H1 (cell line): ENCODE results near the gene TXK. TPM values are rescaled to one million over a fixed set of nuclear protein-coding genes. Genes with fewer than 3 reads are reported as not detected.

Experiments used
- CTCF ChIA-PET: fragments of 300-600 bp; sonication (Branson Sonifier 250); formaldehyde crosslinking; loops from one replicate; lab custom pipeline; 2021; ENCODE audit not compliant: partially characterized antibody; lab: Charles Lee
- POLR2A ChIA-PET: fragments of 300-600 bp; sonication (Branson Sonifier 250); formaldehyde crosslinking; loops from one replicate; lab custom pipeline; 2021; ENCODE audit warnings: inconsistent platforms; ENCODE audit not compliant: partially characterized antibody; lab: Charles Lee
- DNase-seq, 2 experiments: peaks; one replicate each; pipeline versions ENCODE4 v3.0.0 to v3.0.0-alpha.2; 2010 to 2022; ENCODE audit warnings: low spot score in 2 of 2, low read depth in 1 of 2, mixed read lengths in 1 of 2
- FAIRE-seq: peaks from 2 replicates; lab custom pipeline; 2011; peaks lifted over from hg19 to GRCh38; lab: Jason Lieb, UNC
- H2AFZ ChIP-seq: 2 replicates; pipeline ENCODE4 v1.8.1; 2012; ENCODE audit warnings: low read length, inconsistent platforms
- H2AK5ac ChIP-seq: 2 replicates; pipeline ENCODE4 v1.6.1; 2013; ENCODE audit warnings: low read depth, low read length
- H2BK120ac ChIP-seq: replicated peaks from 2 replicates; pipeline ENCODE3; 2013; ENCODE audit warnings: low read depth, low read length, inconsistent platforms
- H2BK12ac ChIP-seq: 2 replicates; pipeline ENCODE4 v1.6.1; 2013; ENCODE audit warnings: low read depth, low read length
- H2BK15ac ChIP-seq: 2 replicates; pipeline ENCODE4 v1.6.1; 2013; ENCODE audit warnings: low read length
- H2BK20ac ChIP-seq: 2 replicates; pipeline ENCODE4 v1.6.1; 2013; ENCODE audit warnings: low read length
- H2BK5ac ChIP-seq: 2 replicates; pipeline ENCODE4 v1.6.1; 2013; ENCODE audit warnings: low read depth, low read length
- H3K14ac ChIP-seq: 2 replicates; pipeline ENCODE4 v1.6.1; 2013; ENCODE audit warnings: inconsistent platforms; ENCODE audit not compliant: insufficient read length
- H3K18ac ChIP-seq: 2 replicates; pipeline ENCODE4 v1.6.1; 2013; ENCODE audit warnings: low read length; ENCODE audit errors: extremely low read depth
- H3K23ac ChIP-seq: 2 replicates; pipeline ENCODE4 v1.6.1; 2013; ENCODE audit warnings: inconsistent platforms; ENCODE audit not compliant: insufficient read length
- H3K23me2 ChIP-seq: 2 replicates; pipeline ENCODE4 v1.6.1; 2013; ENCODE audit warnings: low read depth, low read length
- H3K27ac ChIP-seq: 2 replicates; pipeline ENCODE4 v1.6.1; 2011; ENCODE audit warnings: low read depth, low read length, inconsistent platforms
- H3K27me3 ChIP-seq, 4 experiments: replicated peaks in 1 of 4; 1 replicate in 1 of 4; 2 replicates in 3 of 4; pipeline versions ENCODE4 v1.6.1 to v1.8.1; 2011 to 2013; ENCODE audit warnings: low read length in 3 of 4, mild to moderate bottlenecking in 3 of 4, inconsistent platforms in 2 of 4, mixed read lengths in 2 of 4, moderate library complexity in 1 of 4; ENCODE audit not compliant: control insufficient read depth in 3 of 4, insufficient read depth in 3 of 4; ENCODE audit errors: extremely low read depth in 1 of 4
- H3K36me3 ChIP-seq, 4 experiments: 2 replicates each; pipeline versions ENCODE4 v1.6.1 to v1.8.1; 2011 to 2013; ENCODE audit warnings: mild to moderate bottlenecking in 4 of 4, low read length in 3 of 4, moderate library complexity in 2 of 4, control low read depth in 1 of 4, inconsistent platforms in 1 of 4; ENCODE audit not compliant: insufficient read depth in 4 of 4, control insufficient read depth in 2 of 4
- H3K4ac ChIP-seq: replicated peaks from 2 replicates; pipeline ENCODE3; 2013; ENCODE audit warnings: low read length, low read depth, mixed read lengths, inconsistent platforms; ENCODE audit not compliant: insufficient read length
- H3K4me1 ChIP-seq, 4 experiments: replicated peaks in 1 of 4; 1 replicate in 1 of 4; 2 replicates in 3 of 4; pipeline versions ENCODE4 v1.6.1 to v1.8.1; 2011 to 2013; ENCODE audit warnings: low read length in 3 of 4, inconsistent platforms in 2 of 4, mixed read lengths in 1 of 4; ENCODE audit not compliant: insufficient read depth in 4 of 4, control insufficient read depth in 3 of 4
- H3K4me2 ChIP-seq, 2 experiments: 2 replicates each; pipeline versions ENCODE4 v1.6.1 to v1.8.1; 2011 to 2013; ENCODE audit warnings: low read depth in 2 of 2, low read length in 2 of 2, control low read depth in 1 of 2, inconsistent platforms in 1 of 2, mild to moderate bottlenecking in 1 of 2; ENCODE audit not compliant: insufficient read depth in 1 of 2
- H3K4me3 ChIP-seq, 4 experiments: fragments of 200-600, 300-600 bp in 1 of 4; sonication (generic), shearing (Covaris generic), sonication (Bioruptor Twin) in 1 of 4; 2 replicates each; pipeline versions ENCODE4 v1.5.1 to v1.8.1; 2011 to 2016; ENCODE audit warnings: low read length in 4 of 4, low read depth in 3 of 4, control low read depth in 2 of 4, inconsistent platforms in 2 of 4, mild to moderate bottlenecking in 2 of 4, mixed read lengths in 1 of 4, moderate library complexity in 1 of 4; ENCODE audit not compliant: insufficient read depth in 2 of 4; ENCODE audit errors: extremely low read depth in 1 of 4
- H3K56ac ChIP-seq: replicated peaks from 2 replicates; pipeline ENCODE3; 2013; ENCODE audit warnings: low read depth, mild to moderate bottlenecking, mixed read lengths, low read length, inconsistent platforms; ENCODE audit not compliant: insufficient read length
- H3K79me1 ChIP-seq: 2 replicates; pipeline ENCODE4 v1.6.1; 2013; ENCODE audit warnings: low read depth, low read length, control low read depth
- H3K79me2 ChIP-seq, 2 experiments: 2 replicates each; pipeline versions ENCODE4 v1.6.1 to v1.8.1; 2012 to 2013; ENCODE audit warnings: low read length in 2 of 2, mild to moderate bottlenecking in 2 of 2, inconsistent platforms in 1 of 2; ENCODE audit not compliant: insufficient read depth in 2 of 2, control insufficient read depth in 1 of 2
- H3K9ac ChIP-seq, 4 experiments: replicated peaks in 1 of 4; 1 replicate in 1 of 4; 2 replicates in 3 of 4; pipeline versions ENCODE4 v1.6.1 to v1.8.1; 2011 to 2013; ENCODE audit warnings: low read depth in 3 of 4, low read length in 3 of 4, control low read depth in 2 of 4, mild to moderate bottlenecking in 2 of 4, moderate library complexity in 2 of 4, inconsistent platforms in 1 of 4; ENCODE audit errors: extremely low read depth in 1 of 4
- H3K9me3 ChIP-seq, 2 experiments: 2 replicates each; pipeline versions ENCODE4 v1.6.1 to v1.8.1; 2012 to 2013; ENCODE audit warnings: mild to moderate bottlenecking in 2 of 2, moderate library complexity in 2 of 2, control low read depth in 1 of 2, inconsistent platforms in 1 of 2, low read depth in 1 of 2, low read length in 1 of 2, mixed read lengths in 1 of 2; ENCODE audit not compliant: insufficient read depth in 2 of 2
- H4K20me1 ChIP-seq, 2 experiments: replicated peaks in 1 of 2; 2 replicates each; pipeline versions ENCODE3 to v1.8.1; 2011 to 2013; ENCODE audit warnings: inconsistent platforms in 2 of 2, low read length in 2 of 2, mild to moderate bottlenecking in 1 of 2; ENCODE audit not compliant: insufficient read depth in 2 of 2, control insufficient read depth in 1 of 2
- H4K5ac ChIP-seq: 2 replicates; pipeline ENCODE4 v1.6.1; 2013; ENCODE audit warnings: low read length, low read depth, mixed read lengths, inconsistent platforms; ENCODE audit not compliant: insufficient read length
- H4K8ac ChIP-seq: 2 replicates; pipeline ENCODE4 v1.8.0; 2013; ENCODE audit warnings: mild to moderate bottlenecking, moderate library complexity, low read length, inconsistent platforms; ENCODE audit not compliant: insufficient read depth; ENCODE audit errors: extremely low read depth
- H4K91ac ChIP-seq: replicated peaks from 2 replicates; pipeline ENCODE3; 2013; ENCODE audit warnings: low read length, mixed read lengths, inconsistent platforms; ENCODE audit not compliant: insufficient read length
- CHD1 ChIP-seq: IDR thresholded peaks from 2 replicates; pipeline ENCODE4 v1.6.1; 2012; ENCODE audit warnings: low read depth, low read length, improper control_type of control experiment
- MAFK ChIP-seq: IDR thresholded peaks from 2 replicates; pipeline ENCODE4 v1.6.1; 2012; ENCODE audit warnings: low read depth, mild to moderate bottlenecking, improper control_type of control experiment, low read length
- SIRT6 ChIP-seq: IDR thresholded peaks from one replicate; pipeline ENCODE4 v1.7.1; 2012; ENCODE audit warnings: low read length, inconsistent platforms
- SP4 ChIP-seq: IDR thresholded peaks from 2 replicates; pipeline ENCODE4 v1.6.1; 2012; ENCODE audit warnings: low read length, inconsistent platforms
- polyA plus RNA-seq, 7 experiments: library from polyadenylated mRNA; depleted of rRNA in 3 of 7; stranded (reverse) in 5 of 7; unstranded in 2 of 7; fragments of >200 nt in 5 of 7; fragments of 200-250 nt in 2 of 7; gene quantifications; 1 replicate in 5 of 7; 2 replicates in 1 of 7; 4 replicates in 1 of 7; pipeline versions ENCODE4 v1.2.1 to v1.2.3, GENCODE V29; 2011 to 2013; ENCODE audit warnings: missing spikeins in 2 of 7, mixed read lengths in 2 of 7
- total RNA-seq: library from RNA; stranded (reverse); fragmentation: NEBNext Ultra II Directional; extraction: Animal tissue kit (Norgen Biotek cat#: 25700); gene quantifications from 2 replicates; pipeline ENCODE4 v1.2.1, GENCODE V29; 2021

The TXK gene
- total and polyA plus RNA-seq, 2 of the 8 experiments (the other 6 are each of a cell fraction or from before 2014, with no cell fraction given) = not detected

DNA sequence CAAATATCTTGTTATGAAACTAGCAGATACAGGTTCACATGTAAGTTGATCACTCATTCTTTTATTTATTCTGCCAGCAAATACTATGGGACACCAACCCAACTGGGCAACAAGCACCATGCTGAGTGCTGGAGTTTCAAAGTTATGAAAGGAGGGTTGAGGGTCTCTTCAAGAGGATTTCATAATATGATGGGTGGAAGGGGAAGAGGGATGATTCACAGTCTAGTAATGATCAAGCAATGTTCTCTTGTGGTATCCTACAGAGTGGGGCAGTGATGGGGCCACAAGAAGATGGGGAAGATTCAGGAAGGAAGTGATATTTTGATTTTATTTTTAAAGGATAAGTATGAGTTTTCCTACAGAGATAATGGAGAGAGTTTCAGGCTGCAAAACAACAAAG, 46.2 kb upstream of the TXK start:
- TF ChIP-seq SP4 (no peak), MAFK (no peak), CHD1 (no peak), SIRT6 (no peak)
- FAIRE-seq (no peak), DNase-seq (no peak)
- no peak overlapping the region for H2BK12ac ChIP-seq
- H3K27me3 ChIP-seq = no peaks in the 10 kb centered on the region
- no peak overlapping the region for H2BK15ac ChIP-seq
- no peak overlapping the region for H3K4me2 ChIP-seq
- no peak overlapping the region for H3K56ac ChIP-seq
- H3K4me3 ChIP-seq = no peak overlapping the region
- H2AK5ac ChIP-seq = no peak overlapping the region
- no peaks in the 10 kb centered on the region for H4K20me1 ChIP-seq
- no peak overlapping the region for H2BK20ac ChIP-seq
- no peak overlapping the region for H2BK120ac ChIP-seq
- no peaks in the 10 kb centered on the region for H3K79me2 ChIP-seq
- CTCF ChIA-PET = interaction anchor here (1.3 kb wide), 1 partner anchor 16 kb away, joined by 3 read pairs; no protein-coding TSS in a partner anchor
- H2AFZ ChIP-seq = no peak overlapping the region
- POLR2A ChIA-PET = no interaction called here
- no peak overlapping the region for H3K27ac ChIP-seq
- no peak overlapping the region for H3K4ac ChIP-seq
- H3K18ac ChIP-seq = no peak overlapping the region
- no peak overlapping the region for H4K8ac ChIP-seq
- no peak overlapping the region for H4K91ac ChIP-seq
- H2BK5ac ChIP-seq = no peak overlapping the region
- no peak overlapping the region for H3K23ac ChIP-seq
- H3K79me1 ChIP-seq = no peaks in the 10 kb centered on the region
- no peak overlapping the region for H3K9ac ChIP-seq
- H3K23me2 ChIP-seq = no peaks in the 10 kb centered on the region
- H3K9me3 ChIP-seq = peaks cover 0 to 6% of the 10 kb centered on the region in 2 experiments; a peak in 1 of 4 replicates
- H4K5ac ChIP-seq = no peak overlapping the region
- peaks cover 1 to 4% (median 2%) of the 10 kb centered on the region in 4 experiments; a peak in 5 of 7 replicates for H3K4me1 ChIP-seq
- no peaks in the 10 kb centered on the region for H3K36me3 ChIP-seq
- no peak overlapping the region for H3K14ac ChIP-seq
